Ovary (tissue), 9 donors: ENCODE data around the gene UNC5A. TPM values are rescaled to one million over a fixed set of nuclear protein-coding genes. Genes with fewer than 3 reads are reported as not detected.

Source experiments
- DNase-seq, 5 donors: peaks; one replicate each; pipeline ENCODE4 v3.0.0-alpha.2; 2019 to 2020
- H3K27ac ChIP-seq, 2 donors: fragments of 200-600 bp; one replicate each; pipeline versions ENCODE4 v1.5.1 to v1.8.0; 2019 to 2022
- H3K27me3 ChIP-seq: fragments of 200-600 bp; one replicate; pipeline ENCODE4 v1.8.0; 2022
- H3K36me3 ChIP-seq: fragments of 200-600 bp; sonication (generic); one replicate; pipeline ENCODE4 v1.5.1; 2019
- H3K4me1 ChIP-seq: one replicate; pipeline ENCODE4 v1.8.1; 2013; ENCODE audit warnings: mild to moderate bottlenecking, moderate library complexity; ENCODE audit not compliant: insufficient read depth
- H3K4me3 ChIP-seq: fragments of 200-600 bp; sonication (generic); one replicate; pipeline ENCODE4 v1.5.1; 2017
- H3K9me3 ChIP-seq, 2 donors: fragments of 200-600 bp in 1 of 2; sonication (generic) in 1 of 2; one replicate each; pipeline versions ENCODE4 v1.5.1 to v1.8.1; 2013 to 2019; ENCODE audit warnings: mild to moderate bottlenecking in 1 of 2, moderate library complexity in 1 of 2
- EP300 ChIP-seq: sonication (generic); formaldehyde crosslinking; IDR thresholded peaks from one replicate; pipeline ENCODE4 v1.6.1; 2017; ENCODE audit warnings: antibody characterized with exemption
- POLR2A ChIP-seq: fragments of 450-650 bp; IDR thresholded peaks from one replicate; pipeline ENCODE4 v1.6.1; 2017; ENCODE audit warnings: antibody characterized with exemption, mild to moderate bottlenecking, moderate library complexity
- WGBS, 3 donors: extraction: QIAGEN DNeasy Blood & Tissue Kit in 1 of 3; methylation state at CpG; one replicate each; pipeline versions ENCODE4 v1.1.5 to v1.1.7; 2013 to 2017; 5-methylcytosine and 5-hydroxymethylcytosine counted together
- intact Hi-C, 4 donors: fragments of 100-400 bp; cut with DNase I; formaldehyde crosslinking; loops; one replicate each; pipeline versions ENCODE4 v1.11.0 to v1.15.1; 2022 to 2023
- polyA plus RNA-seq, 2 donors: library from polyadenylated mRNA; stranded (reverse); fragments of 200-250 nt in 1 of 2; fragments of 350-450 nt in 1 of 2; fragmentation: Illumina TruSeq in 1 of 2; extraction: RNeasy Lipid Tissue Mini Kit (QIAGEN cat#74804) in 1 of 2; gene quantifications; one replicate each; pipeline ENCODE4 v1.2.3, GENCODE V29; 2013 to 2014
- total RNA-seq, 7 donors: library from RNA; depleted of rRNA in 2 of 7; stranded (reverse); fragments of >200 nt in 2 of 7; fragmentation: NEBNext Ultra II Directional in 3 of 7; extraction: Animal tissue kit (Norgen Biotek cat#: 25700) in 3 of 7; gene quantifications; one replicate each; pipeline versions ENCODE4 v1.1.0 to v1.2.4, GENCODE V29; 2016 to 2023
- TF ChIP-seq, protein P1 (sequence below), 3 donors: fragments of 450-650 bp in 2 of 3; fragments of 200-600 bp in 1 of 3; IDR thresholded peaks; one replicate each; pipeline versions ENCODE4 v1.5.1 to v1.8.0; 2016 to 2022; ENCODE audit warnings: antibody characterized with exemption in 3 of 3, mild to moderate bottlenecking in 1 of 3
- donor health status: DM: no; HTN: no; CAD: no; lungs with moderate emphysema.
- donor health status: DM: no; HTN: no; CAD: no.
- donor health status: Bipolar disorder and iron deficiency.
- donor health status: DM: yes; HTN: yes; CAD: no.
- donor health status: DM: no; HTN: no; CAD: no.
- donor health status: DM: yes; HTN: yes; CAD: no.

The UNC5A gene
- total and polyA plus RNA-seq, 9 donors: 0.08 to 0.82 (median 0.26) TPM; not detected in 1

DNA sequence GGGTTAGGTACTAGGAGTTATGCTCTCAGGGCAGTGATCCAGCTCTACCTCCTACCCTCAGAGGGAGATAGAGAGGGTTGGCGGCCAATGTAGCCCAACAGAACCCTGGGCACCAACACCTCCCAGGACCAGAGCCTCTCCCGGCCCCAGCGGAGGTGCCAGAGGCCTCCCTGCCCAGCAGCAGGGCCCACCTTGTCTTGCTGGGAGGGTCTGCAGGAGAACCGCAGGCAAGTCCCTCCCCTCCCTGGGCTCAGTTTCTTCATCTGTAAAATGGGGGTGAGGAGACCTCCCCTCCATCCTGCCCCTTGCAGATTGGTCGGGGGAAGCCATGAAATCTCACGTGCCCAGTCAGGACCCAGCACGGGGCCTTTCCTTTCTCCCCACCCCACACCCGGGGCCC, 54.4 kb downstream of the UNC5A start:
- intact Hi-C loops: no loop called here
- no peaks in the 10 kb centered on the region for H3K4me1 ChIP-seq
- TF ChIP-seq POLR2A (no peak), EP300 (no peak)
- TF ChIP-seq, protein P1, sequence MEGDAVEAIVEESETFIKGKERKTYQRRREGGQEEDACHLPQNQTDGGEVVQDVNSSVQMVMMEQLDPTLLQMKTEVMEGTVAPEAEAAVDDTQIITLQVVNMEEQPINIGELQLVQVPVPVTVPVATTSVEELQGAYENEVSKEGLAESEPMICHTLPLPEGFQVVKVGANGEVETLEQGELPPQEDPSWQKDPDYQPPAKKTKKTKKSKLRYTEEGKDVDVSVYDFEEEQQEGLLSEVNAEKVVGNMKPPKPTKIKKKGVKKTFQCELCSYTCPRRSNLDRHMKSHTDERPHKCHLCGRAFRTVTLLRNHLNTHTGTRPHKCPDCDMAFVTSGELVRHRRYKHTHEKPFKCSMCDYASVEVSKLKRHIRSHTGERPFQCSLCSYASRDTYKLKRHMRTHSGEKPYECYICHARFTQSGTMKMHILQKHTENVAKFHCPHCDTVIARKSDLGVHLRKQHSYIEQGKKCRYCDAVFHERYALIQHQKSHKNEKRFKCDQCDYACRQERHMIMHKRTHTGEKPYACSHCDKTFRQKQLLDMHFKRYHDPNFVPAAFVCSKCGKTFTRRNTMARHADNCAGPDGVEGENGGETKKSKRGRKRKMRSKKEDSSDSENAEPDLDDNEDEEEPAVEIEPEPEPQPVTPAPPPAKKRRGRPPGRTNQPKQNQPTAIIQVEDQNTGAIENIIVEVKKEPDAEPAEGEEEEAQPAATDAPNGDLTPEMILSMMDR (IDR thresholded peaks at IDR 0.05): no peak
- H3K27me3 ChIP-seq: no peaks in the 10 kb centered on the region
- H3K36me3 ChIP-seq: no peaks in the 10 kb centered on the region
- no peak for DNase-seq
- WGBS, 3 donors: 82 to 87% (median 84%) methylated on average over 8 of the region's 8 CpGs
- no peaks in the 10 kb centered on the region for H3K9me3 ChIP-seq
- no peak overlapping the region for H3K4me3 ChIP-seq
- no peak overlapping the region for H3K27ac ChIP-seq

DNA sequence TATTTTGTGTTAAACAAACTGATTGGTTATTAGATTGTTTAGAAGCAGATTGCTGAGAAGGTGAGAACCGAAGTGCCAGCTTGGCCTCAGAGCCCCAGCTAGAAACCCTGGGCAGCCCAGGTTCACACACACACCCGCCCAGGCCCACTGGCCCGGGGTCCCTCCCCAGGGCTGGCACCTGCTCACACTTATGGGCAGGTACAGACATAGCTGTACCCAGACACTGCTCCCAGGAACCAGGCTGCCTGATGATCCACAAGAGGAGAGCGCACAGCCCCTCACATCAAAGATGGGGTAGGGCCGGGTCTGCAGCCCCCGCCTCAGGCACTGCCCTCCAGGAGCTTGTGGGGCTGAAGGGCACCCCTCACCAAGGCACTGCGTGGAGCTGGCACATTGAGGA, 55.6 kb downstream of the UNC5A start:
- no peak overlapping the region for H3K4me3 ChIP-seq
- no peaks in the 10 kb centered on the region for H3K27me3 ChIP-seq
- 71 to 83% (median 72%) methylated on average over 7 of the region's 7 CpGs for WGBS, 3 donors
- no peaks in the 10 kb centered on the region for H3K4me1 ChIP-seq
- no peaks in the 10 kb centered on the region for H3K36me3 ChIP-seq
- no peak for DNase-seq
- no peaks in the 10 kb centered on the region for H3K9me3 ChIP-seq
- no peak overlapping the region for H3K27ac ChIP-seq
- intact Hi-C loops: no loop called here
- no peak for TF ChIP-seq POLR2A
- TF ChIP-seq, protein P1 (IDR thresholded peaks at IDR 0.05): no peak
- no peak for TF ChIP-seq EP300

DNA sequence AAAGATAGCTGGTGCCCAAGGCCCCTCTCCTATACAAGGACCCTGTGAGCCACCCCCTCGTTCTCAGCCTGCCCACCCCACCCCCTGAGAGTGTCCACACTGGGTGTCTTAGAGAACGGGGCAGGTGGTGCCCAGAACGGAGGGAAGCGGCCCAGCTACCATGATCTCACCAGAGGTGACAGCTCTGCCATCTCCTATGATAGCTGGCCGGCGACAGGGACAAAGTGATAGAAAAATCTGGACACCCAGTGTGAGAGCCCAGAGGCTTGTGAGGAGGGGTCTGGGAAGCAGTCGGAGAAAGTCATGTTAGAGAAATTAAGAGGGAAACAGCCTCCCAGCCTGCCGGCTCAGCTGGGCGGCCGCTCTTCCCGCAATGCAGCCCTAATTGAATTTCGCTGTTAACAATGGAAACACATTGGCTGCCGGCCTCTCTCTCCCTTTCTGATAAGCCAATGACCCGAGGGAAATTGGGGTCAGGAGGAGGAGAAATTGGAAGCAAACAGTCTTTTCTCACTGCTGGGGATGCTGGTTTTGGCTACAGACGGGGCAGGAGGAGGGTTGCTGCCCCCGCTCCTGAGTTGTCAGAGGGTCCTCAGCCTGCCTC, 56.5 kb downstream of the UNC5A start:
- intact Hi-C loops: no loop called here
- Histone ChIP-seq H3K27me3 (no peaks in the 10 kb centered on the region), H3K27ac (no peak overlapping the region), H3K9me3 (no peaks in the 10 kb centered on the region), H3K4me3 (no peak overlapping the region), H3K36me3 (no peaks in the 10 kb centered on the region), H3K4me1 (no peaks in the 10 kb centered on the region)
- TF ChIP-seq, protein P1 (IDR thresholded peaks at IDR 0.05): no peak
- no peak for TF ChIP-seq EP300
- no peak for DNase-seq
- WGBS, 3 donors: 12 to 15% (median 15%) methylated on average over 16 of the region's 16 CpGs

DNA sequence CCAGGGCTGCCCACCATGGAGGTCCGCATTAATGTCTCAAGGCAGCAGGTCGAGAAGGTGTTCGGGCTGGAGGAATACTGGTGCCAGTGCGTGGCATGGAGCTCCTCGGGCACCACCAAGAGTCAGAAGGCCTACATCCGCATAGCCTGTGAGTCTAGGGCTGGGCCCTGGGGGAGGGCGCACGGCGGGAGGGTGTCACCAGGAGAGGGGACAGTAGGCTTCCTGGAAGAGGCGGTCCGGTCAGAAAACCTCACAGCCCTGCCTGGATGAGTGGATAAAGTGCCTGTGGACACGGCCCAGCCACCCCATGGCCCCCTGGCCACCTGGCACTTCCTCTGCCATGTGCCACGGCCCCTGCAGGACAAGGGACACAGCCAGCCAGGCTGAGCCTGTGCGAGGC, 57.8 kb downstream of the UNC5A start:
- H3K4me3 ChIP-seq: no peak overlapping the region
- no peak overlapping the region for H3K27ac ChIP-seq
- intact Hi-C loops: no loop called here
- no peaks in the 10 kb centered on the region for H3K36me3 ChIP-seq
- no peaks in the 10 kb centered on the region for H3K27me3 ChIP-seq
- 88 to 93% (median 89%) methylated on average over 14 of the region's 14 CpGs for WGBS, 3 donors
- no peak for DNase-seq
- H3K9me3 ChIP-seq: no peaks in the 10 kb centered on the region
- TF ChIP-seq EP300 (no peak), POLR2A (no peak)
- TF ChIP-seq, protein P1 (IDR thresholded peaks at IDR 0.05): no peak
- no peaks in the 10 kb centered on the region for H3K4me1 ChIP-seq
